K562 (cell line): ENCODE results near the gene DOCK7. TPM values are rescaled to one million over a fixed set of nuclear protein-coding genes. Genes with fewer than 3 reads are reported as not detected.
A peak's percentile ranks its signal among the peaks of the same experiment; 100 is the strongest.

Experiments
- ESRRB ChIP-seq: fragments of 250-450 bp; sonication (Bioruptor Pico); IDR thresholded peaks from 2 replicates; pipeline ENCODE4 v1.5.0; 2020; ENCODE audit warnings: mild to moderate bottlenecking, moderate library complexity, borderline replicate concordance
- ILF3 ChIP-seq: fragments of 450-650 bp; IDR thresholded peaks from 2 replicates; pipeline ENCODE4 v1.6.1; 2018; ENCODE audit warnings: antibody characterized with exemption, mild to moderate bottlenecking, moderate library complexity, borderline replicate concordance
- MTA2 ChIP-seq: fragments of 450-650 bp; IDR thresholded peaks from 2 replicates; pipeline ENCODE4 v1.6.1; 2016; ENCODE audit warnings: low read depth
- NCOR1 ChIP-seq: fragments of 450-650 bp; IDR thresholded peaks from 2 replicates; pipeline ENCODE4 v1.6.1; 2016; ENCODE audit warnings: mild to moderate bottlenecking, moderate library complexity
- SMC3 ChIP-seq: conservative IDR thresholded peaks from 2 replicates; pipeline ENCODE4 v1.6.1; 2011; ENCODE audit warnings: low read depth, low read length, improper control_type of control experiment; ENCODE audit not compliant: insufficient read depth
- ZKSCAN1 ChIP-seq: fragments of 150-350 bp; IDR thresholded peaks from 2 replicates; pipeline ENCODE4 v1.6.1; 2016; ENCODE audit warnings: low read depth, low read length
- ZSCAN29 ChIP-seq: fragments of 450-650 bp; IDR thresholded peaks from 2 replicates; pipeline ENCODE4 v1.6.1; 2017
- polyA plus RNA-seq, 8 experiments: library from polyadenylated mRNA; depleted of rRNA in 4 of 8; stranded (reverse) in 5 of 8; unstranded in 3 of 8; fragments of >200 nt; fragmentation: Nextera tagmentation in 2 of 8; fragmentation: Illumina TruSeq in 1 of 8; extraction: Ambion mirVana in 2 of 8; extraction: Trizol in 1 of 8; gene quantifications; 2 replicates each; pipeline versions ENCODE4 v1.2.1 to v1.2.3, GENCODE V29; 2011 to 2014; ENCODE audit warnings: inconsistent platforms in 1 of 8, missing spikeins in 1 of 8
- total RNA-seq, 7 experiments: library from RNA; depleted of rRNA in 6 of 7; stranded (reverse); fragments of >200 nt in 6 of 7; fragmentation: Illumina TruSeq in 2 of 7; extraction: Trizol in 2 of 7; gene quantifications; 2 replicates each; pipeline versions ENCODE4 v1.2.1 to v1.2.3, GENCODE V29; 2011 to 2021; ENCODE audit warnings: low replicate concordance in 1 of 7
- TF ChIP-seq, protein P1 (sequence below): fragments of 450-650 bp; IDR thresholded peaks from 2 replicates; pipeline ENCODE4 v1.6.1; 2016; ENCODE audit warnings: low read depth
- TF ChIP-seq, protein P2 (sequence below): fragments of 250-450 bp; sonication (Bioruptor Pico); IDR thresholded peaks from 2 replicates; pipeline ENCODE4 v1.5.0; 2021
- TF ChIP-seq, protein P3 (sequence below): fragments of 250-450 bp; sonication (Bioruptor Pico); IDR thresholded peaks from 2 replicates; pipeline ENCODE4 v1.5.0; 2021; ENCODE audit warnings: mild to moderate bottlenecking, borderline replicate concordance

Gene DOCK7
- total and polyA plus RNA-seq, 9 of the 15 experiments (the other 6 are each of a cell fraction or from before 2014, with no cell fraction given): 4.9 to 35.1 (median 12.6) TPM

DNA sequence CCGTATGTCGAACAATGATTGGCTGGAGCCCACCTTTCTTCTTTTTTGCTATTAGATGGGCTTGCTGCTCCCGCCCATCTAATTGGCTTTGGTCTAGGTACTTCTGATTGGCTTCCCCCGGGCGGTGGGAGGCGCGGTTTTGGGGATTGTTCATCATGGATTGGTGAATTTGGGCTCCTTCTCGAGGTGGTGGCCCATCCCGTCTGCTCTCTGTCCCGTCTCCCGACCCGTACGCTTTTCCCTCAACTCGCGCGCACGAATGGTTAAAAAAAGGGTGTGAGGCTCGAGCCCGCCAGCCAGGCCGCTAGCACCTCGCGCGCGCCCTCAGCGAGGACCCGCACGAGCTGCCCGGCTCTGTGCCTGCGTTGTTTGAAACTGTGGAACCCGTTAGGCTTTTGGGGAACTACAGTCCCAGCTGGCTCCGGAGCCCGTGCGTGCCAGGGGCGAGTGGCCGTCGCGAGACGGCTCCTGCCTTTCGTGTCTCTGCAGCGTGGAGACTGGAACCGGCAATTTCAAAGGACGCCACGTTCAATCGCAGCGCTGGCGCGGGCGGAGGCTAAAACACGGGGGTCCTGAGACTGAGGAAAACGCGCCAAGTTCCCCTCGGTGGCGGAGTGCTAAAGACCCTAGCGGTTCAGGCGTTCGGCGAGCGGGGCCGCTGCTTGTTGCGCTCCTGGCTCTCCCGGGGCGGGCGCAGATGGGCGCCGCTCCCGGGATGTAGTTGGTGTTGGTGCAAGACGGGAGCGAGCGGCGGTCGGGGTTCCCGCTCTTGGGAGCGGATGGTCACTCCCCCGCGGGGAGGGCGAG is 251.5 kb downstream of the DOCK7 start, which contains the start of gene USP1 (continued):
- TF ChIP-seq, protein P1, sequence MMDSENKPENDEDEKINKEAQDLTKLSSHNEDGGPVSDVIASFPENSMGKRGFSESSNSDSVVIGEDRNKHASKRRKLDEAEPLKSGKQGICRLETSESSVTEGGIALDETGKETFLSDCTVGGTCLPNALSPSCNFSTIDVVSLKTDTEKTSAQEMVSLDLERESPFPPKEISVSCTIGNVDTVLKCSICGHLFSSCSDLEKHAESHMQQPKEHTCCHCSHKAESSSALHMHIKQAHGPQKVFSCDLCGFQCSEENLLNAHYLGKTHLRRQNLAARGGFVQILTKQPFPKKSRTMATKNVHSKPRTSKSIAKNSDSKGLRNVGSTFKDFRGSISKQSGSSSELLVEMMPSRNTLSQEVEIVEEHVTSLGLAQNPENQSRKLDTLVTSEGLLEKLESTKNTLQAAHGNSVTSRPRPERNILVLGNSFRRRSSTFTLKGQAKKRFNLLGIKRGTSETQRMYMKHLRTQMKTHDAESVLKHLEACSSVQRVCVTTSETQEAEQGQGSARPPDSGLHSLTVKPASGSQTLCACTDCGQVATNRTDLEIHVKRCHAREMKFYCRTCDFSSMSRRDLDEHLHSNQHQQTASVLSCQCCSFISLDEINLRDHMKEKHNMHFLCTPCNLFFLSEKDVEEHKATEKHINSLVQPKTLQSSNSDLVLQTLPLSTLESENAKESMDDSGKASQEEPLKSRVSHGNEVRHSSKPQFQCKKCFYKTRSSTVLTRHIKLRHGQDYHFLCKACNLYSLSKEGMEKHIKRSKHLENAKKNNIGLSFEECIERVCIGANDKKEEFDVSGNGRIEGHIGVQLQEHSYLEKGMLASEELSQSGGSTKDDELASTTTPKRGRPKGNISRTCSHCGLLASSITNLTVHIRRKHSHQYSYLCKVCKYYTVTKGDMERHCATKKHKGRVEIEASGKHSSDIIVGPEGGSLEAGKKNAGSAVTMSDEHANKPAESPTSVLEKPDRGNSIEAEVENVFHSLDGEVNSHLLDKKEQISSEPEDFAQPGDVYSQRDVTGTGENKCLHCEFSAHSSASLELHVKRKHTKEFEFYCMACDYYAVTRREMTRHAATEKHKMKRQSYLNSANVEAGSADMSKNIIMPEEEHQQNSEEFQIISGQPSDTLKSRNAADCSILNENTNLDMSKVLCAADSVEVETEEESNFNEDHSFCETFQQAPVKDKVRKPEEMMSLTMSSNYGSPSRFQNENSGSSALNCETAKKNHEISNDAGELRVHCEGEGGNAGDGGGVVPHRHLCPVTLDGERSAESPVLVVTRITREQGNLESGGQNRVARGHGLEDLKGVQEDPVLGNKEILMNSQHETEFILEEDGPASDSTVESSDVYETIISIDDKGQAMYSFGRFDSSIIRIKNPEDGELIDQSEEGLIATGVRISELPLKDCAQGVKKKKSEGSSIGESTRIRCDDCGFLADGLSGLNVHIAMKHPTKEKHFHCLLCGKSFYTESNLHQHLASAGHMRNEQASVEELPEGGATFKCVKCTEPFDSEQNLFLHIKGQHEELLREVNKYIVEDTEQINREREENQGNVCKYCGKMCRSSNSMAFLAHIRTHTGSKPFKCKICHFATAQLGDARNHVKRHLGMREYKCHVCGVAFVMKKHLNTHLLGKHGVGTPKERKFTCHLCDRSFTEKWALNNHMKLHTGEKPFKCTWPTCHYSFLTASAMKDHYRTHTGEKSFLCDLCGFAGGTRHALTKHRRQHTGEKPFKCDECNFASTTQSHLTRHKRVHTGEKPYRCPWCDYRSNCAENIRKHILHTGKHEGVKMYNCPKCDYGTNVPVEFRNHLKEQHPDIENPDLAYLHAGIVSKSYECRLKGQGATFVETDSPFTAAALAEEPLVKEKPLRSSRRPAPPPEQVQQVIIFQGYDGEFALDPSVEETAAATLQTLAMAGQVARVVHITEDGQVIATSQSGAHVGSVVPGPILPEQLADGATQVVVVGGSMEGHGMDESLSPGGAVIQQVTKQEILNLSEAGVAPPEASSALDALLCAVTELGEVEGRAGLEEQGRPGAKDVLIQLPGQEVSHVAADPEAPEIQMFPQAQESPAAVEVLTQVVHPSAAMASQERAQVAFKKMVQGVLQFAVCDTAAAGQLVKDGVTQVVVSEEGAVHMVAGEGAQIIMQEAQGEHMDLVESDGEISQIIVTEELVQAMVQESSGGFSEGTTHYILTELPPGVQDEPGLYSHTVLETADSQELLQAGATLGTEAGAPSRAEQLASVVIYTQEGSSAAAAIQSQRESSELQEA: peak; percentile 95
- TF ChIP-seq ZSCAN29 (no peak), ILF3 (no peak), ESRRB (CRISPR knock-in tag) (no peak), ZKSCAN1 (no peak), NCOR1 (peak; percentile 6; the same call in 1 of the 2 replicates), MTA2 (no peak), SMC3 (no peak)
- TF ChIP-seq, protein P2, sequence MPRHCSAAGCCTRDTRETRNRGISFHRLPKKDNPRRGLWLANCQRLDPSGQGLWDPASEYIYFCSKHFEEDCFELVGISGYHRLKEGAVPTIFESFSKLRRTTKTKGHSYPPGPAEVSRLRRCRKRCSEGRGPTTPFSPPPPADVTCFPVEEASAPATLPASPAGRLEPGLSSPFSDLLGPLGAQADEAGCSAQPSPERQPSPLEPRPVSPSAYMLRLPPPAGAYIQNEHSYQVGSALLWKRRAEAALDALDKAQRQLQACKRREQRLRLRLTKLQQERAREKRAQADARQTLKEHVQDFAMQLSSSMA: no peak
- TF ChIP-seq, protein P3, sequence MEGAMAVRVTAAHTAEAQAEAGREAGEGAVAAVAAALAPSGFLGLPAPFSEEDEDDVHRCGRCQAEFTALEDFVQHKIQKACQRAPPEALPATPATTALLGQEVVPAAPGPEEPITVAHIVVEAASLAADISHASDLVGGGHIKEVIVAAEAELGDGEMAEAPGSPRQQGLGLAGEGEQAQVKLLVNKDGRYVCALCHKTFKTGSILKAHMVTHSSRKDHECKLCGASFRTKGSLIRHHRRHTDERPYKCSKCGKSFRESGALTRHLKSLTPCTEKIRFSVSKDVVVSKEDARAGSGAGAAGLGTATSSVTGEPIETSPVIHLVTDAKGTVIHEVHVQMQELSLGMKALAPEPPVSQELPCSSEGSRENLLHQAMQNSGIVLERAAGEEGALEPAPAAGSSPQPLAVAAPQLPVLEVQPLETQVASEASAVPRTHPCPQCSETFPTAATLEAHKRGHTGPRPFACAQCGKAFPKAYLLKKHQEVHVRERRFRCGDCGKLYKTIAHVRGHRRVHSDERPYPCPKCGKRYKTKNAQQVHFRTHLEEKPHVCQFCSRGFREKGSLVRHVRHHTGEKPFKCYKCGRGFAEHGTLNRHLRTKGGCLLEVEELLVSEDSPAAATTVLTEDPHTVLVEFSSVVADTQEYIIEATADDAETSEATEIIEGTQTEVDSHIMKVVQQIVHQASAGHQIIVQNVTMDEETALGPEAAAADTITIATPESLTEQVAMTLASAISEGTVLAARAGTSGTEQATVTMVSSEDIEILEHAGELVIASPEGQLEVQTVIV (CRISPR knock-in tag): no peak
